GM18499 (cell line): ENCODE measurements around the gene TMEM130.
"Not testable (repeated sequence)": the region's sequence is repeated elsewhere in the genome, so short reads cannot be mapped to it uniquely, and the experiment has no call there.

Experiments used
- ATAC-seq: cut with Tn5 transposase; IDR thresholded peaks from one replicate; pipeline ENCODE4 v1.9.1; 2021; ENCODE audit warnings: moderate number of reproducible peaks; ENCODE audit not compliant: insufficient read depth, unreplicated experiment

The TMEM130 gene

GRCh38 chr7:98855610-98856422 is 14.0 kb downstream of the TMEM130 start:
- no peak for ATAC-seq

GRCh38 chr7:98852826-98853225 is 17.0 kb downstream of the TMEM130 start:
- no peak for ATAC-seq

GRCh38 chr7:98848918-98849317 is 20.9 kb downstream of the TMEM130 start:
- no peak for ATAC-seq

- ATAC-seq = not testable (repeated sequence)
Observed at GRCh38 chr7:98842552-98842951, 27.3 kb downstream of the TMEM130 start.

GRCh38 chr7:98841179-98841997 is 28.4 kb downstream of the TMEM130 start:
- ATAC-seq = no peak

- no peak for ATAC-seq
Observed at GRCh38 chr7:98840722-98841121, 29.1 kb downstream of the TMEM130 start.

- no peak for ATAC-seq
Observed at GRCh38 chr7:98840096-98840495, 29.7 kb downstream of the TMEM130 start.

- no peak for ATAC-seq
Observed at GRCh38 chr7:98837630-98837972, 32.2 kb downstream of the TMEM130 start.

- no peak for ATAC-seq
Observed at GRCh38 chr7:98836811-98837629, 32.8 kb downstream of the TMEM130 start.

GRCh38 chr7:98834949-98835348 is 34.9 kb downstream of the TMEM130 start:
- ATAC-seq = no peak

GRCh38 chr7:98833022-98833421 is 36.8 kb downstream of the TMEM130 start:
- no peak for ATAC-seq

- no peak for ATAC-seq
Observed at GRCh38 chr7:98831641-98832221, 38.1 kb downstream of the TMEM130 start.

- no peak for ATAC-seq
Observed at GRCh38 chr7:98830972-98831548, 38.8 kb downstream of the TMEM130 start.

GRCh38 chr7:98828368-98828767 is 41.4 kb downstream of the TMEM130 start:
- ATAC-seq = no peak

- ATAC-seq = no peak
Observed at GRCh38 chr7:98827258-98827657, 42.6 kb downstream of the TMEM130 start.

GRCh38 chr7:98826811-98827231 is 43.0 kb downstream of the TMEM130 start:
- ATAC-seq = no peak

- no peak for ATAC-seq
Observed at GRCh38 chr7:98826387-98826786, 43.4 kb downstream of the TMEM130 start.

GRCh38 chr7:98823226-98823625 is 46.6 kb downstream of the TMEM130 start:
- no peak for ATAC-seq

- no peak for ATAC-seq
Observed at GRCh38 chr7:98821348-98821747, 48.5 kb downstream of the TMEM130 start.
